Omental fat pad (tissue), 4 donors: ENCODE data around the gene CLCC1. TPM values are rescaled to one million over a fixed set of nuclear protein-coding genes. Genes with fewer than 3 reads are reported as not detected.

Experiments used
- ATAC-seq: fragments of 150-250 bp; one replicate; pipeline ENCODE4 v1.9.1; 2016; ENCODE audit warnings: mild to moderate bottlenecking, moderate library complexity; ENCODE audit not compliant: low FRiP score
- DNase-seq: peaks from one replicate; pipeline ENCODE4 v3.0.0-alpha.2; 2019; ENCODE audit warnings: low spot score
- small RNA-seq: library from RNA; depleted of rRNA; stranded (forward); fragments of <200 nt; gene quantifications from one replicate; pipeline ENCODE3, GENCODE V24; 2016
- total RNA-seq, 4 donors: library from RNA; depleted of rRNA; stranded (reverse); fragments of >200 nt; gene quantifications; one replicate each; pipeline ENCODE4 v1.1.0, GENCODE V29; 2016
- TF ChIP-seq, protein P1 (sequence below), 3 donors: fragments of 450-650 bp; IDR thresholded peaks; one replicate each; pipeline ENCODE4 v1.5.1; 2016 to 2017; ENCODE audit warnings: antibody characterized with exemption in 3 of 3, mild to moderate bottlenecking in 3 of 3, moderate library complexity in 2 of 3

Gene CLCC1
- total RNA-seq, 4 donors from 2014 or later = 19.2 to 30.6 (median 26.7) TPM

DNA sequence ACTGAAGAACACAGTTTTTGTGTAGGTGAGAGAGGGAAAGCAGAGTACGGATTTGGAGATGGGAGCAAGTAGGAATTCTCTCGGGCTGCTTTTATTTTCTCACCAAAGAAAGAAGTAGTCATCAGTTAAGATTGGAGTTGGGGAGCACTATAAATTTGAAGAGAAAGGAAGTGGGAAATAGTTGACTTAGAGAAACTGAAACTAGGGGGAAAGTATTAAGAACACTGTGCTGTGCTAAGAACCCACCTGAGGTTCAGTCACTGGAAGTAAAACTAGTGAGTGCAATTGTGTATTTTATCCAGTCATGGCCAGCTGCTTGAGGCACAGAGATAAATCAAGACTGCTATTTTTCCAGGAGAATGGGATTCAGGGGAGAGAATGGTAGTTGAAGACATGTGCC, 37.4 kb downstream of the CLCC1 start:
- DNase-seq (no peak), ATAC-seq (no peak)
- TF ChIP-seq, protein P1, sequence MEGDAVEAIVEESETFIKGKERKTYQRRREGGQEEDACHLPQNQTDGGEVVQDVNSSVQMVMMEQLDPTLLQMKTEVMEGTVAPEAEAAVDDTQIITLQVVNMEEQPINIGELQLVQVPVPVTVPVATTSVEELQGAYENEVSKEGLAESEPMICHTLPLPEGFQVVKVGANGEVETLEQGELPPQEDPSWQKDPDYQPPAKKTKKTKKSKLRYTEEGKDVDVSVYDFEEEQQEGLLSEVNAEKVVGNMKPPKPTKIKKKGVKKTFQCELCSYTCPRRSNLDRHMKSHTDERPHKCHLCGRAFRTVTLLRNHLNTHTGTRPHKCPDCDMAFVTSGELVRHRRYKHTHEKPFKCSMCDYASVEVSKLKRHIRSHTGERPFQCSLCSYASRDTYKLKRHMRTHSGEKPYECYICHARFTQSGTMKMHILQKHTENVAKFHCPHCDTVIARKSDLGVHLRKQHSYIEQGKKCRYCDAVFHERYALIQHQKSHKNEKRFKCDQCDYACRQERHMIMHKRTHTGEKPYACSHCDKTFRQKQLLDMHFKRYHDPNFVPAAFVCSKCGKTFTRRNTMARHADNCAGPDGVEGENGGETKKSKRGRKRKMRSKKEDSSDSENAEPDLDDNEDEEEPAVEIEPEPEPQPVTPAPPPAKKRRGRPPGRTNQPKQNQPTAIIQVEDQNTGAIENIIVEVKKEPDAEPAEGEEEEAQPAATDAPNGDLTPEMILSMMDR (IDR thresholded peaks at IDR 0.05) = no peak

- ATAC-seq = no peak
- DNase-seq = no peak
- TF ChIP-seq, protein P1 (IDR thresholded peaks at IDR 0.05) = no peak
Observed at GRCh38 chr1:108916788-108917187, 46.5 kb downstream of the CLCC1 start.

Small RNAs within 50 kb of the gene (small RNA-seq; reads per million reads assigned to genes)
- gene BX679664.2 = not detected

Other genes with a start within 250 kb of the CLCC1 start
- 100 to 1,000 TPM in 1 of 4 donors, 10 to 100 TPM in 3; 38.3 to 103 (median 52.8) TPM for gene STXBP3, start 216.8 kb downstream of the CLCC1 start, total RNA-seq
- gene AKNAD1, start 106.4 kb downstream of the CLCC1 start, total RNA-seq = under 1 TPM in 1 of 4 donors, not detected in 3; 0.84 TPM
- gene GPSM2, start 86.5 kb downstream of the CLCC1 start, total RNA-seq = 10 to 100 TPM in 2 of 4 donors, 1 to 10 TPM in 2; 4.0 to 24.4 (median 8.7) TPM
- gene WDR47, start 78.6 kb upstream of the CLCC1 start, total RNA-seq = 10 to 100 TPM; 12.0 to 20.8 (median 12.6) TPM
- gene TAF13, start 112.5 kb upstream of the CLCC1 start, total RNA-seq = 10 to 100 TPM; 24.3 to 65.3 (median 31.5) TPM
- gene TMEM167B, start 127.3 kb upstream of the CLCC1 start, total RNA-seq = 10 to 100 TPM; 22.2 to 29.2 (median 24.8) TPM
- 1 to 10 TPM in 1 of 4 donors, under 1 TPM in 2, not detected in 1; 0.48 to 3.3 (median 0.74) TPM for gene ELAPOR1, start 150.6 kb upstream of the CLCC1 start, total RNA-seq